ENCODE data around the gene ABLIM2. TPM values are rescaled to one million over a fixed set of nuclear protein-coding genes. Genes with fewer than 3 reads are reported as not detected.

ABLIM2 gene
- total and polyA plus RNA-seq, 2 of the 4 experiments (the other 2 are of a cell fraction), result under 0.01 to 0.10 TPM

GRCh38 chr4:8200302-8200975 lies 41.8 kb upstream of the ABLIM2 start:
- H3K9me3 ChIP-seq (ENCODE audit: control insufficient read depth, insufficient read depth, low read length), result no peaks in the 10 kb centered on the region
- peaks cover 3% of the 10 kb centered on the region; the same call in 1 of the 2 replicates for H3K27me3 ChIP-seq (ENCODE audit: control insufficient read depth, insufficient read depth, low read length)
- H3K27ac ChIP-seq (ENCODE audit: insufficient read depth, low read length), result no peak overlapping the region
- no peaks in the 10 kb centered on the region for H3K79me1 ChIP-seq (ENCODE audit: low read depth in 1 of 2, low read length in 2 of 2)
- H3K9ac ChIP-seq (ENCODE audit: low read depth, low read length), result no peak overlapping the region
- no peak overlapping the region for H2BK120ac ChIP-seq (ENCODE audit: low read depth, low read length)
- dilution Hi-C loops (cut with HindIII; ENCODE audit: low sequenced_read_pairs, unreplicated experiment) (no loop called here), in situ Hi-C loops (cut with MboI; ENCODE audit: low sequenced_read_pairs) (loop anchor here (25.0 kb wide), 1 partner anchor 412 kb away; no protein-coding TSS in a partner anchor), intact Hi-C loops (cut with micrococcal nuclease) (no loop called here)
- H4K8ac ChIP-seq (ENCODE audit: low read depth in 2 of 2, low read length in 2 of 2), result peak overlapping the region in 1 of 2 experiments; percentile 40; a peak in 1 of 4 replicates
- no peak overlapping the region for H3K18ac ChIP-seq (ENCODE audit: low read depth, low read length)
- ATAC-seq (ENCODE audit: low read depth), result no peak
- peak overlapping the region; percentile 73 for H2AK9ac ChIP-seq (replicated peaks; ENCODE audit: low read depth, low read length, poor library complexity)
- H3K4ac ChIP-seq (ENCODE audit: low read depth, low read length), result peak overlapping the region; percentile 39; the same call in 1 of the 2 replicates
- H3K14ac ChIP-seq (replicated peaks; ENCODE audit: low read depth, low read length), result 0 out of 2 replicates have a peak overlapping the region, but pooled peaks have one; percentile 33
- 59% methylated on average over 20 of the region's 30 CpGs; no CpG with 5 or more reads in 1 of the 2 experiments for WGBS, 2 experiments (ENCODE audit: extremely low coverage in 2 of 2, insufficient read length in 1 of 2)
- H4K5ac ChIP-seq (ENCODE audit: low read depth, low read length), result no peak overlapping the region
- H3K23ac ChIP-seq (ENCODE audit: low read depth, low read length), result no peak overlapping the region; the same call in 1 of the 2 replicates
- no TSS peak for BruUV-seq (replicated peaks)
- ChIA-PET CTCF (no interaction called here), POLR2A (ENCODE audit: unreplicated experiment) (no interaction called here)
- H3K4me2 ChIP-seq (ENCODE audit: low read depth, low read length), result no peak overlapping the region
- DNase-seq, result peak; percentile 31
- H3K9me1 ChIP-seq (ENCODE audit: insufficient read depth, low read length), result peaks cover 10% of the 10 kb centered on the region; the same call in 1 of the 2 replicates
- H3K4me1 ChIP-seq (ENCODE audit: control insufficient read depth, insufficient read depth, low read length), result peaks cover 16% of the 10 kb centered on the region
- H4K20me1 ChIP-seq (ENCODE audit: insufficient read depth, low read length), result no peaks in the 10 kb centered on the region
- H3K4me3 ChIP-seq (ENCODE audit: insufficient read depth, low read depth, low read length), result no peak overlapping the region
- peak overlapping the region; percentile 11 for H2AFZ ChIP-seq (replicated peaks; ENCODE audit: low read length, poor library complexity)
- no peak for TF ChIP-seq MAFK (IDR thresholded peaks at IDR 0.05; ENCODE audit: low read depth, low read length)
- TF ChIP-seq, protein P1, sequence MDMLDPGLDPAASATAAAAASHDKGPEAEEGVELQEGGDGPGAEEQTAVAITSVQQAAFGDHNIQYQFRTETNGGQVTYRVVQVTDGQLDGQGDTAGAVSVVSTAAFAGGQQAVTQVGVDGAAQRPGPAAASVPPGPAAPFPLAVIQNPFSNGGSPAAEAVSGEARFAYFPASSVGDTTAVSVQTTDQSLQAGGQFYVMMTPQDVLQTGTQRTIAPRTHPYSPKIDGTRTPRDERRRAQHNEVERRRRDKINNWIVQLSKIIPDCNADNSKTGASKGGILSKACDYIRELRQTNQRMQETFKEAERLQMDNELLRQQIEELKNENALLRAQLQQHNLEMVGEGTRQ (IDR thresholded peaks at IDR 0.05; ENCODE audit: low read depth, low read length), result peak; percentile 61
- H2BK20ac ChIP-seq (ENCODE audit: low read depth, low read length), result no peak overlapping the region
- H3K56ac ChIP-seq (ENCODE audit: extremely low read depth, insufficient read depth, low read length), result no peak overlapping the region
- no peak overlapping the region for H2BK5ac ChIP-seq (ENCODE audit: low read depth, low read length, poor library complexity, severe bottlenecking)
- H2AK5ac ChIP-seq (ENCODE audit: low read depth, low read length), result peak overlapping the region; percentile 91
- no peaks in the 10 kb centered on the region for H3K36me3 ChIP-seq (ENCODE audit: control insufficient read depth, insufficient read depth, low read length)
- H4K91ac ChIP-seq (ENCODE audit: insufficient read depth, low read depth, low read length), result peak overlapping the region; percentile 9
- no peak overlapping the region for H2BK15ac ChIP-seq (ENCODE audit: low read depth, low read length)
